WTC11 (cell line): Measurements from ENCODE around the gene ADD1.

Source experiments
- CREB1 ChIP-seq: sonication (generic); formaldehyde crosslinking; IDR thresholded peaks from 2 replicates; pipeline ENCODE4 v1.8.0; 2023; ENCODE audit warnings: mild to moderate bottlenecking, missing genetic modification reagents
- CREM ChIP-seq: sonication (generic); formaldehyde crosslinking; IDR thresholded peaks from 2 replicates; pipeline ENCODE4 v1.8.1; 2022; ENCODE audit warnings: mild to moderate bottlenecking, missing genetic modification reagents, moderate library complexity
- ELF4 ChIP-seq: sonication (generic); formaldehyde crosslinking; IDR thresholded peaks from 2 replicates; pipeline ENCODE4 v1.8.1; 2022; ENCODE audit warnings: low read depth, mild to moderate bottlenecking, moderate library complexity, missing genetic modification reagents
- NR1H2 ChIP-seq: sonication (generic); formaldehyde crosslinking; IDR thresholded peaks from 2 replicates; pipeline ENCODE4 v1.9.0; 2021; ENCODE audit warnings: mild to moderate bottlenecking, moderate library complexity, missing genetic modification reagents
- TEAD4 ChIP-seq: sonication (generic); formaldehyde crosslinking; IDR thresholded peaks from 2 replicates; pipeline ENCODE4 v1.8.0; 2022; ENCODE audit warnings: mild to moderate bottlenecking, missing genetic modification reagents
- ZNF121 ChIP-seq: sonication (generic); formaldehyde crosslinking; IDR thresholded peaks from 2 replicates; pipeline ENCODE4 v1.8.0; 2023; ENCODE audit warnings: missing genetic modification reagents
- ZNF138 ChIP-seq: sonication (generic); formaldehyde crosslinking; conservative IDR thresholded peaks from 2 replicates; pipeline ENCODE4 v1.8.1; 2022; ENCODE audit warnings: mild to moderate bottlenecking, moderate library complexity, missing genetic modification reagents
- TF ChIP-seq, protein P1 (sequence below): fragments of 200-600 bp; IDR thresholded peaks from 2 replicates; pipeline ENCODE4 v1.8.0; 2022; ENCODE audit warnings: antibody characterized with exemption
- TF ChIP-seq, protein P2 (sequence below): sonication (generic); formaldehyde crosslinking; IDR thresholded peaks from 2 replicates; pipeline ENCODE4 v1.8.1; 2023; ENCODE audit warnings: mild to moderate bottlenecking, missing genetic modification reagents
- TF ChIP-seq, protein P3 (sequence below): fragments of 250-450 bp; sonication (Bioruptor Pico); IDR thresholded peaks from 2 replicates; pipeline ENCODE4 v1.9.0; 2021; ENCODE audit warnings: mild to moderate bottlenecking
- TF ChIP-seq, protein P4 (sequence below): sonication (generic); formaldehyde crosslinking; conservative IDR thresholded peaks from 2 replicates; pipeline ENCODE4 v1.8.1; 2022; ENCODE audit warnings: mild to moderate bottlenecking, missing genetic modification reagents

DNA sequence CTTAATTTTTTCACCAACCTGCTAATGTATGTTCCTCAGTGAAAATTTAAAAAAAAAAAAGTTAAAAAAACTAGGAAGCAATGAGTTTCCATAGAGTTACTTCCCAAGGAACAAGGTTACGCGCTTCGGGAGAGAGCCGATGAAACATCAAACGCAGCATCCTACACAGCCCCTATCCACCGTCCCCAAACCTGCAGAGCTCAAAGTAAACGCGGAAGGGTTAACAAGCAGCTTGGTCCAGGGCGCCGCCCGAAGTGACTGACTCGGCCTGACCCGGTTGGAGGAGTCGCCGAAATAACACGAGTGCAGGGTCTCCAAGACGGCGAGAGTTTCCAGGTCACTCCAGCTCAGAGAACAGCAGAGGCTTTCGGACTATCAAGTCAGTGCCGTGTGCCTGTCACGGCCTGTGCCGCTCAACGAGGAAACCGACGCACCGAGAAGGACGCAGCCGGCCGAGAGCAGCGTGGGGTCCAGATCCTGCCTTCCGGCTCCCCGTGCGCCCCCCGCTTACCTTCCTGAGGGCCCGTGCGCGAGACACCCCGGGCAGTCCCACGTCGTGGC, 119.0 kb downstream of the ADD1 start:
- no peak for TF ChIP-seq ZNF121
- TF ChIP-seq TEAD4 = no peak
- TF ChIP-seq, protein P1, sequence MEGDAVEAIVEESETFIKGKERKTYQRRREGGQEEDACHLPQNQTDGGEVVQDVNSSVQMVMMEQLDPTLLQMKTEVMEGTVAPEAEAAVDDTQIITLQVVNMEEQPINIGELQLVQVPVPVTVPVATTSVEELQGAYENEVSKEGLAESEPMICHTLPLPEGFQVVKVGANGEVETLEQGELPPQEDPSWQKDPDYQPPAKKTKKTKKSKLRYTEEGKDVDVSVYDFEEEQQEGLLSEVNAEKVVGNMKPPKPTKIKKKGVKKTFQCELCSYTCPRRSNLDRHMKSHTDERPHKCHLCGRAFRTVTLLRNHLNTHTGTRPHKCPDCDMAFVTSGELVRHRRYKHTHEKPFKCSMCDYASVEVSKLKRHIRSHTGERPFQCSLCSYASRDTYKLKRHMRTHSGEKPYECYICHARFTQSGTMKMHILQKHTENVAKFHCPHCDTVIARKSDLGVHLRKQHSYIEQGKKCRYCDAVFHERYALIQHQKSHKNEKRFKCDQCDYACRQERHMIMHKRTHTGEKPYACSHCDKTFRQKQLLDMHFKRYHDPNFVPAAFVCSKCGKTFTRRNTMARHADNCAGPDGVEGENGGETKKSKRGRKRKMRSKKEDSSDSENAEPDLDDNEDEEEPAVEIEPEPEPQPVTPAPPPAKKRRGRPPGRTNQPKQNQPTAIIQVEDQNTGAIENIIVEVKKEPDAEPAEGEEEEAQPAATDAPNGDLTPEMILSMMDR = no peak
- no peak for TF ChIP-seq ELF4
- TF ChIP-seq CREM (CRISPR knock-in tag) = no peak
- no peak for TF ChIP-seq CREB1 (CRISPR knock-in tag)
- TF ChIP-seq, protein P2, sequence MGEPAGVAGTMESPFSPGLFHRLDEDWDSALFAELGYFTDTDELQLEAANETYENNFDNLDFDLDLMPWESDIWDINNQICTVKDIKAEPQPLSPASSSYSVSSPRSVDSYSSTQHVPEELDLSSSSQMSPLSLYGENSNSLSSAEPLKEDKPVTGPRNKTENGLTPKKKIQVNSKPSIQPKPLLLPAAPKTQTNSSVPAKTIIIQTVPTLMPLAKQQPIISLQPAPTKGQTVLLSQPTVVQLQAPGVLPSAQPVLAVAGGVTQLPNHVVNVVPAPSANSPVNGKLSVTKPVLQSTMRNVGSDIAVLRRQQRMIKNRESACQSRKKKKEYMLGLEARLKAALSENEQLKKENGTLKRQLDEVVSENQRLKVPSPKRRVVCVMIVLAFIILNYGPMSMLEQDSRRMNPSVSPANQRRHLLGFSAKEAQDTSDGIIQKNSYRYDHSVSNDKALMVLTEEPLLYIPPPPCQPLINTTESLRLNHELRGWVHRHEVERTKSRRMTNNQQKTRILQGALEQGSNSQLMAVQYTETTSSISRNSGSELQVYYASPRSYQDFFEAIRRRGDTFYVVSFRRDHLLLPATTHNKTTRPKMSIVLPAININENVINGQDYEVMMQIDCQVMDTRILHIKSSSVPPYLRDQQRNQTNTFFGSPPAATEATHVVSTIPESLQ = no peak
- TF ChIP-seq, protein P3, sequence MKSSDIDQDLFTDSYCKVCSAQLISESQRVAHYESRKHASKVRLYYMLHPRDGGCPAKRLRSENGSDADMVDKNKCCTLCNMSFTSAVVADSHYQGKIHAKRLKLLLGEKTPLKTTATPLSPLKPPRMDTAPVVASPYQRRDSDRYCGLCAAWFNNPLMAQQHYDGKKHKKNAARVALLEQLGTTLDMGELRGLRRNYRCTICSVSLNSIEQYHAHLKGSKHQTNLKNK (CRISPR knock-in tag) = no peak
- no peak for TF ChIP-seq ZNF138 (CRISPR knock-in tag)
- TF ChIP-seq, protein P4, sequence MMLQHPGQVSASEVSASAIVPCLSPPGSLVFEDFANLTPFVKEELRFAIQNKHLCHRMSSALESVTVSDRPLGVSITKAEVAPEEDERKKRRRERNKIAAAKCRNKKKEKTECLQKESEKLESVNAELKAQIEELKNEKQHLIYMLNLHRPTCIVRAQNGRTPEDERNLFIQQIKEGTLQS (CRISPR knock-in tag) = no peak
- TF ChIP-seq NR1H2 (CRISPR knock-in tag) = no peak
